Pancreas (tissue), 10 donors: ENCODE data around the gene PNMA8B. TPM values are rescaled to one million over a fixed set of nuclear protein-coding genes. Genes with fewer than 3 reads are reported as not detected.

Experiments used
- ATAC-seq, 4 donors: fragments of 200-7000 bp; cut with Tn5 transposase; one replicate each; pipeline versions ENCODE4 v1.8.0 to v1.9.1; 2020; ENCODE audit warnings: mild to moderate bottlenecking in 4 of 4, moderate library complexity in 4 of 4
- DNase-seq, 6 donors: peaks; one replicate each; pipeline ENCODE4 v3.0.0-alpha.2; 2020
- FAIRE-seq: peaks from 2 replicates; lab custom pipeline; 2012; peaks lifted over from hg19 to GRCh38; lab: Jason Lieb, UNC
- H3K27ac ChIP-seq, 4 donors: fragments of 200-600 bp; sonication (generic); 1 replicate in 3 of 4; 2 replicates in 1 of 4; pipeline versions ENCODE4 v1.5.0 to v1.8.0; 2020
- H3K27me3 ChIP-seq, 4 donors: fragments of 200-600 bp; one replicate each; pipeline ENCODE4 v1.8.0; 2021
- H3K36me3 ChIP-seq, 3 donors: fragments of 200-600 bp; sonication (generic) in 1 of 3; one replicate each; pipeline versions ENCODE4 v1.5.0 to v1.8.0; 2020 to 2021
- H3K4me1 ChIP-seq, 3 donors: fragments of 200-600 bp; one replicate each; pipeline ENCODE4 v1.8.0; 2021
- H3K4me3 ChIP-seq, 4 donors: fragments of 200-600 bp; sonication (generic) in 2 of 4; one replicate each; pipeline versions ENCODE4 v1.5.0 to v1.8.0; 2020 to 2021
- H3K9me3 ChIP-seq, 4 donors: fragments of 200-600 bp; one replicate each; pipeline ENCODE4 v1.8.0; 2021
- whole genome bisulfite sequencing, 2 donors: extraction: QIAGEN DNeasy Blood & Tissue Kit; methylation state at CpG; one replicate each; pipeline ENCODE4 v1.1.7; 2013; 5-methylcytosine and 5-hydroxymethylcytosine counted together
- intact Hi-C, 3 donors: fragments of 100-400 bp; cut with DNase I; formaldehyde crosslinking; loops; one replicate each; pipeline versions ENCODE4 v1.11.1 to v1.14.2; 2022
- polyA plus RNA-seq, 2 donors: library from polyadenylated mRNA; stranded (reverse); fragments of 200-250 nt; gene quantifications; one replicate each; pipeline ENCODE4 v1.2.3, GENCODE V29; 2013
- total RNA-seq, 6 donors: library from RNA; stranded (reverse); fragmentation: NEBNext Ultra II Directional in 4 of 6; extraction: Animal tissue kit (Norgen Biotek cat#: 25700) in 4 of 6; gene quantifications; one replicate each; pipeline versions ENCODE4 v1.2.1 to v1.2.4, GENCODE V29; 2021 to 2023
- TF ChIP-seq, protein P1 (sequence below), 4 donors: fragments of 200-600 bp; sonication (generic) in 3 of 4; IDR thresholded peaks; one replicate each; pipeline versions ENCODE4 v1.5.0 to v1.8.0; 2021; ENCODE audit warnings: antibody characterized with exemption in 4 of 4
- donor health status: healthy with polysubstance abuse.
- donor health status: DM: no; HTN: no; CAD: no; lungs with moderate emphysema.
- donor health status: DM: no; HTN: no; CAD: no.
- donor health status: control.
- donor health status: control.
- donor health status: Bipolar disorder and iron deficiency.
- donor health status: DM: yes; HTN: yes; CAD: no.
- donor health status: DM: no; HTN: no; CAD: no.
- donor health status: DM: no; HTN: no; CAD: no.
- donor health status: DM: yes; HTN: yes; CAD: no.

PNMA8B gene
- total and polyA plus RNA-seq, 8 donors = 0.47 to 1.4 (median 0.90) TPM

DNA sequence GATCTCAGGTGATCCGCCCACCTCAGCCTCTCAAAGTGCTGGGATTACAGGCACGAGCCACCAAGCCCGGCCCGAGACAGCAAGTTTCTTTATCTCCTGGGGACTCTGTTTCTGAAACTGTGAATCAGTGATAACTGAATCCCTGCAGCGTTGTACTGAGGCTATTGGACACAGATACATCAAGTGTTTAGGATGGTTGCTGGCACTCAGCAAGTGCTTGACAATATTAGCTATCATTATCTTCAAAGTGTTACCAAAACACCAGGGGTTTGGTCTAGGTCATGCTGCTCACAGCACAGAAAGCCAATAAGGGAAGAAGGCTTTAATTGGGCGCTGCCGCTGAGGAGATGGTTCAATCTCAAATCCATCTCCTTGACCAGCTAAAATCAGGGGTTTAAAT, 46.4 kb downstream of the PNMA8B start:
- 57 to 60% methylated on average over 7 of the region's 7 CpGs for WGBS, 2 donors
- TF ChIP-seq, protein P1, sequence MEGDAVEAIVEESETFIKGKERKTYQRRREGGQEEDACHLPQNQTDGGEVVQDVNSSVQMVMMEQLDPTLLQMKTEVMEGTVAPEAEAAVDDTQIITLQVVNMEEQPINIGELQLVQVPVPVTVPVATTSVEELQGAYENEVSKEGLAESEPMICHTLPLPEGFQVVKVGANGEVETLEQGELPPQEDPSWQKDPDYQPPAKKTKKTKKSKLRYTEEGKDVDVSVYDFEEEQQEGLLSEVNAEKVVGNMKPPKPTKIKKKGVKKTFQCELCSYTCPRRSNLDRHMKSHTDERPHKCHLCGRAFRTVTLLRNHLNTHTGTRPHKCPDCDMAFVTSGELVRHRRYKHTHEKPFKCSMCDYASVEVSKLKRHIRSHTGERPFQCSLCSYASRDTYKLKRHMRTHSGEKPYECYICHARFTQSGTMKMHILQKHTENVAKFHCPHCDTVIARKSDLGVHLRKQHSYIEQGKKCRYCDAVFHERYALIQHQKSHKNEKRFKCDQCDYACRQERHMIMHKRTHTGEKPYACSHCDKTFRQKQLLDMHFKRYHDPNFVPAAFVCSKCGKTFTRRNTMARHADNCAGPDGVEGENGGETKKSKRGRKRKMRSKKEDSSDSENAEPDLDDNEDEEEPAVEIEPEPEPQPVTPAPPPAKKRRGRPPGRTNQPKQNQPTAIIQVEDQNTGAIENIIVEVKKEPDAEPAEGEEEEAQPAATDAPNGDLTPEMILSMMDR (IDR thresholded peaks at IDR 0.05) = no peak
- ATAC-seq (no peak), FAIRE-seq (no peak), DNase-seq (no peak)
- Histone ChIP-seq H3K4me3 (no peak overlapping the region), H3K4me1 (no peaks in the 10 kb centered on the region), H3K27me3 (no peaks in the 10 kb centered on the region), H3K9me3 (no peaks in the 10 kb centered on the region), H3K27ac (no peak overlapping the region), H3K36me3 (no peaks in the 10 kb centered on the region)
- intact Hi-C loops = no loop called here

DNA sequence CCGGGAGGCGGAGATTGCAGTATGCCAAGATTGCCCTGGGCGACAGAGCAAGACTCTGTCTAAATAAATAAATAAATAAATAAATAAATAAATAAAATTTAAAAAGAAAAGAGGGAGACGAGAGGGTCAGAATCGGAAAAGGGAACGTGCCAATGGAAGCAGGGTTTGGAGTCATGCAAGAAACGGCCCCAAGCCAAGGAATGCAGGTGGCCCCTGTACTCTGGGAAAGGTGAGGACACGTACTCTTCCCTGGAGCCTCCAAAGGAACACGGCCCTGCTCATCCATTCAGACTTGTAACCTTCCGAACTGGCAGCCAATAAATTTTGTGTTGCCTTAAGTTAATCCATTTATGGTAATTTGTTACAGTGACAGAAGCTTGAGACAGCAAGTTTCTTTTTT, 47.1 kb downstream of the PNMA8B start:
- Histone ChIP-seq H3K27ac (no peak overlapping the region), H3K9me3 (no peaks in the 10 kb centered on the region), H3K4me3 (no peak overlapping the region), H3K4me1 (no peaks in the 10 kb centered on the region), H3K27me3 (no peaks in the 10 kb centered on the region), H3K36me3 (no peaks in the 10 kb centered on the region)
- WGBS, 2 donors = 80 to 95% methylated on average over 10 of the region's 10 CpGs
- DNase-seq (no peak), FAIRE-seq (no peak), ATAC-seq (no peak)
- intact Hi-C loops = no loop called here
- TF ChIP-seq, protein P1 (IDR thresholded peaks at IDR 0.05) = no peak

DNA sequence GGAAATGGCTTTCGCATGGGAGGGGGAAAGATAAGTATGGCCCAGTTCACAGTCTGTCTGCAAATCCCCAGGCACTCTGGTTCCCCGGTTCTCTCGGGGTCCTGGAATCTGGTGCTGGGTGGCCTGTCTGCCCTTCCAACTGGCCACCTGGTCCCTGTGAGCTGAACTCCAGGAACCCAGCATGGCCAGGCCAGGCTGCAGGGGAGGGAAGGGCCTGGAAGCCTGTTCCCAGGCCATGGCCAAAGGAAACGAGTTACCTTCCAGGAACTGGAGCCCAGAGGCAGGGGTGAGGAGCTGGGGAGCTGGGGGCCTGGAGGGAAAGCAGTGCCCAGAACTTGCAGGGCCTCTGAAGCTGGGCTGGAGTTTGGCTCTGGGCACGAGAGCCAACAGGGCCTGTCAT, 47.8 kb downstream of the PNMA8B start:
- intact Hi-C loops = no loop called here
- ATAC-seq (no peak), DNase-seq (no peak), FAIRE-seq (no peak)
- Histone ChIP-seq H3K4me3 (no peak overlapping the region), H3K4me1 (peaks cover 2 to 5% (median 3%) of the 10 kb centered on the region in 3 donors), H3K27me3 (no peaks in the 10 kb centered on the region), H3K36me3 (no peaks in the 10 kb centered on the region), H3K27ac (no peak overlapping the region), H3K9me3 (no peaks in the 10 kb centered on the region)
- TF ChIP-seq, protein P1 (IDR thresholded peaks at IDR 0.05) = no peak
- WGBS, 2 donors = 81% methylated on average over 5 of the region's 5 CpGs

DNA sequence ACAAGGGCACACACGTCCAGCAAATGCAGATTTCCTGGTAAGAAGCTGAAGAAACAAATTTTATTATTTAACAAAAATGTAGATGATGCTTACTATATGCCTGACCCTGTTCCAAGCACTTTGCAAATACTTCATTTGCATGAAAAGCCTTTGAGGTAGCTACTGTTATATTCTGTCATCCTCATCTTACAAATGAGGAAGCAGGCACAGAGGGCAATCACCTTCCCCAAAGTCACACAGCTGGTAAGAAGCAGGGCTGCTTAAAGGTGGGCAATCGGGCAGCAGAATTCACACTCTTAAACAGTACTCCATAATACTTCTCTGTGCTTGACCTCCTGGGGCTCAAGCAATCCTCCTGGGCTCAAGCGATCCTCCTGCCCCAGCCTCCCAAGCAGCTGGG, 48.7 kb downstream of the PNMA8B start:
- WGBS, 2 donors = 37 to 50% methylated on average over 3 of the region's 3 CpGs
- TF ChIP-seq, protein P1 (IDR thresholded peaks at IDR 0.05) = no peak
- intact Hi-C loops = no loop called here
- no peak overlapping the region for H3K27ac ChIP-seq
- H3K27me3 ChIP-seq = no peaks in the 10 kb centered on the region
- no peak for ATAC-seq
- H3K9me3 ChIP-seq = no peaks in the 10 kb centered on the region
- H3K4me3 ChIP-seq = no peak overlapping the region
- no peaks in the 10 kb centered on the region for H3K36me3 ChIP-seq
- FAIRE-seq = no peak
- peaks cover 8 to 13% (median 9%) of the 10 kb centered on the region in 3 donors for H3K4me1 ChIP-seq
- no peak for DNase-seq

DNA sequence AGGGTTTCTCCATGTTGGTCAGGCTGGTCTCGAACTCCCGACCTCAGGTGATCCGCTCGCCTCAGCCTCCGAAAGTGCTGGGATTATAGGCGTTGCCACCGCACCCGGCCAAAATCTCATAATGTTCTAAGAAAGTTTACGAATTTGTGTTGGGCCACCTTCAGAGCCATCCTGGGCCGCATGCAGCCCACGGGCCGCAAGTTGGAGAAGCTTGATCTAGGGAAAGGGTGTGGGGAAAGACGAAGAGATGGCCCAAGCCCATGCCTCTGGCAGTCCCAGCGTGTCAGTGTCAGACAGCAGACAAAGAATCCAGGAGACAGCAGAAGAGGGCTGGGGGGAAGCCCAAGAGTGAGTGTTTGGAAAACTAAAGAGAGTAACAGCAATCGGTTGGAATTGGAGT, 49.6 kb downstream of the PNMA8B start:
- TF ChIP-seq, protein P1 (IDR thresholded peaks at IDR 0.05) = no peak
- Histone ChIP-seq H3K27ac (no peak overlapping the region), H3K27me3 (no peaks in the 10 kb centered on the region), H3K4me1 (peaks cover 9 to 20% (median 15%) of the 10 kb centered on the region in 3 donors), H3K4me3 (no peak overlapping the region), H3K9me3 (no peaks in the 10 kb centered on the region), H3K36me3 (no peaks in the 10 kb centered on the region)
- FAIRE-seq (no peak), ATAC-seq (no peak), DNase-seq (no peak)
- WGBS, 2 donors = 83 to 87% methylated on average over 15 of the region's 15 CpGs
- intact Hi-C loops = no loop called here
